ENCODE measurements around the gene MAG. TPM values are rescaled to one million over a fixed set of nuclear protein-coding genes. Genes with fewer than 3 reads are reported as not detected.

MAG gene
- total RNA-seq, 2 experiments from 2014 or later, result 0.26 TPM; not detected in 1

- no peak overlapping the region for H3K27ac Mint-ChIP-seq
- peaks cover 8% of the 10 kb centered on the region for H3K4me1 Mint-ChIP-seq (ENCODE audit: low read depth)
- no peak for ATAC-seq
- POLR2A ChIA-PET, result no interaction called here
- CTCF ChIA-PET, result interaction anchor here (0.6 kb wide), 1 partner anchor 98 kb away, joined by 3 read pairs; no protein-coding TSS in a partner anchor
- no peak overlapping the region for H3K4me3 Mint-ChIP-seq
- H3K36me3 Mint-ChIP-seq (ENCODE audit: low read depth), result no peaks in the 10 kb centered on the region
- no peak for DNase-seq
- H3K9me3 Mint-ChIP-seq (ENCODE audit: insufficient read depth), result no peaks in the 10 kb centered on the region
- peaks cover 5% of the 10 kb centered on the region for H3K27me3 Mint-ChIP-seq (ENCODE audit: low read depth)
These were observed 25.6 kb downstream of the MAG start for GRCh38 chr19:35317464-35318043.

GRCh38 chr19:35318679-35319448 is 26.9 kb downstream of the MAG start:
- no peak for ATAC-seq
- ChIA-PET CTCF (no interaction called here), POLR2A (no interaction called here)
- H3K27ac Mint-ChIP-seq, result no peak overlapping the region
- H3K36me3 Mint-ChIP-seq (ENCODE audit: low read depth), result no peaks in the 10 kb centered on the region
- no peak overlapping the region for H3K4me3 Mint-ChIP-seq
- H3K4me1 Mint-ChIP-seq (ENCODE audit: low read depth), result peaks cover 8% of the 10 kb centered on the region
- no peaks in the 10 kb centered on the region for H3K9me3 Mint-ChIP-seq (ENCODE audit: insufficient read depth)
- peaks cover 5% of the 10 kb centered on the region for H3K27me3 Mint-ChIP-seq (ENCODE audit: low read depth)
- DNase-seq, result no peak

- no peak for DNase-seq
- CTCF ChIA-PET, result no interaction called here
- peaks cover 8% of the 10 kb centered on the region for H3K4me1 Mint-ChIP-seq (ENCODE audit: low read depth)
- H3K36me3 Mint-ChIP-seq (ENCODE audit: low read depth), result no peaks in the 10 kb centered on the region
- no peaks in the 10 kb centered on the region for H3K9me3 Mint-ChIP-seq (ENCODE audit: insufficient read depth)
- no peak overlapping the region for H3K4me3 Mint-ChIP-seq
- POLR2A ChIA-PET, result no interaction called here
- H3K27ac Mint-ChIP-seq, result no peak overlapping the region
- peaks cover 9% of the 10 kb centered on the region for H3K27me3 Mint-ChIP-seq (ENCODE audit: low read depth)
- no peak for ATAC-seq
These were observed 28.2 kb downstream of the MAG start for GRCh38 chr19:35320065-35320713.

- peaks cover 8% of the 10 kb centered on the region for H3K4me1 Mint-ChIP-seq (ENCODE audit: low read depth)
- H3K27ac Mint-ChIP-seq, result no peak overlapping the region
- H3K4me3 Mint-ChIP-seq, result no peak overlapping the region
- POLR2A ChIA-PET, result no interaction called here
- CTCF ChIA-PET, result no interaction called here
- DNase-seq (no peak), ATAC-seq (no peak)
- no peaks in the 10 kb centered on the region for H3K9me3 Mint-ChIP-seq (ENCODE audit: insufficient read depth)
- H3K27me3 Mint-ChIP-seq (ENCODE audit: low read depth), result peaks cover 15% of the 10 kb centered on the region
- H3K36me3 Mint-ChIP-seq (ENCODE audit: low read depth), result no peaks in the 10 kb centered on the region
These were observed 29.3 kb downstream of the MAG start for GRCh38 chr19:35321291-35321690.

GRCh38 chr19:35322014-35322413 is 30.1 kb downstream of the MAG start:
- ChIA-PET POLR2A (no interaction called here), CTCF (no interaction called here)
- DNase-seq (no peak), ATAC-seq (no peak)
- H3K27me3 Mint-ChIP-seq (ENCODE audit: low read depth), result peaks cover 15% of the 10 kb centered on the region
- no peaks in the 10 kb centered on the region for H3K9me3 Mint-ChIP-seq (ENCODE audit: insufficient read depth)
- no peak overlapping the region for H3K4me3 Mint-ChIP-seq
- H3K36me3 Mint-ChIP-seq (ENCODE audit: low read depth), result no peaks in the 10 kb centered on the region
- peaks cover 8% of the 10 kb centered on the region for H3K4me1 Mint-ChIP-seq (ENCODE audit: low read depth)
- no peak overlapping the region for H3K27ac Mint-ChIP-seq

GRCh38 chr19:35327642-35328041 is 35.7 kb downstream of the MAG start:
- Mint-ChIP-seq H3K4me3 (no peak overlapping the region), H3K27me3 (ENCODE audit: low read depth) (peaks cover 9% of the 10 kb centered on the region), H3K36me3 (ENCODE audit: low read depth) (no peaks in the 10 kb centered on the region), H3K27ac (no peak overlapping the region), H3K9me3 (ENCODE audit: insufficient read depth) (no peaks in the 10 kb centered on the region), H3K4me1 (ENCODE audit: low read depth) (peaks cover 12% of the 10 kb centered on the region)
- ChIA-PET CTCF (interaction anchor here (1.3 kb wide), 1 partner anchor 167 kb away, joined by 5 read pairs; no protein-coding TSS in a partner anchor), POLR2A (no interaction called here)
- DNase-seq (no peak), ATAC-seq (no peak)

- Mint-ChIP-seq H3K27me3 (ENCODE audit: low read depth) (peaks cover 9% of the 10 kb centered on the region), H3K9me3 (ENCODE audit: insufficient read depth) (no peaks in the 10 kb centered on the region), H3K27ac (no peak within 1 kb of the TSS), H3K4me3 (no peak within 1 kb of the TSS), H3K4me1 (ENCODE audit: low read depth) (peaks cover 21% of the 10 kb centered on the region), H3K36me3 (ENCODE audit: low read depth) (no peaks in the 10 kb centered on the region)
- ChIA-PET POLR2A (no interaction called here), CTCF (no interaction called here)
- no peak for ATAC-seq
- no peak for DNase-seq
These were observed 36.9 kb downstream of the MAG start, which contains the start of gene CD22 for GRCh38 chr19:35328851-35329285. Gene CD22, plus strand, starts transcription at chr19:35329187. Its CDS starts 2,854 bp downstream, at chr19:35332041.

- CTCF ChIA-PET, result no interaction called here
These were observed 37.4 kb downstream of the MAG start for GRCh38 chr19:35329323-35329722.

GRCh38 chr19:35330475-35330874 is 38.5 kb downstream of the MAG start:
- Mint-ChIP-seq H3K27me3 (ENCODE audit: low read depth) (peaks cover 5% of the 10 kb centered on the region), H3K4me1 (ENCODE audit: low read depth) (peaks cover 21% of the 10 kb centered on the region), H3K9me3 (ENCODE audit: insufficient read depth) (no peaks in the 10 kb centered on the region), H3K27ac (no peak overlapping the region), H3K36me3 (ENCODE audit: low read depth) (no peaks in the 10 kb centered on the region), H3K4me3 (no peak overlapping the region)
- DNase-seq, result no peak
- no peak for ATAC-seq
- CTCF ChIA-PET, result no interaction called here
- POLR2A ChIA-PET, result no interaction called here

More at GRCh38 chr19:35329323-35329722, 37.4 kb downstream of the MAG start:
- no peak for DNase-seq
- Mint-ChIP-seq H3K4me3 (no peak overlapping the region), H3K36me3 (ENCODE audit: low read depth) (no peaks in the 10 kb centered on the region), H3K27me3 (ENCODE audit: low read depth) (peaks cover 9% of the 10 kb centered on the region), H3K4me1 (ENCODE audit: low read depth) (peaks cover 21% of the 10 kb centered on the region), H3K9me3 (ENCODE audit: insufficient read depth) (no peaks in the 10 kb centered on the region), H3K27ac (no peak overlapping the region)
- no peak for ATAC-seq
- POLR2A ChIA-PET, result no interaction called here

GRCh38 chr19:35331551-35332214 is 39.7 kb downstream of the MAG start:
- Mint-ChIP-seq H3K4me1 (ENCODE audit: low read depth) (peaks cover 21% of the 10 kb centered on the region), H3K27ac (no peak overlapping the region), H3K27me3 (ENCODE audit: low read depth) (no peaks in the 10 kb centered on the region), H3K9me3 (ENCODE audit: insufficient read depth) (no peaks in the 10 kb centered on the region), H3K36me3 (ENCODE audit: low read depth) (no peaks in the 10 kb centered on the region), H3K4me3 (no peak overlapping the region)
- ATAC-seq (no peak), DNase-seq (no peak)
- CTCF ChIA-PET, result interaction anchor here (1.2 to 1.7 kb wide), 2 partner anchors 51 to 137 kb away, joined by 3 to 8 read pairs; no protein-coding TSS in a partner anchor
- POLR2A ChIA-PET, result no interaction called here

- Mint-ChIP-seq H3K4me3 (no peak overlapping the region), H3K9me3 (ENCODE audit: insufficient read depth) (no peaks in the 10 kb centered on the region), H3K27me3 (ENCODE audit: low read depth) (no peaks in the 10 kb centered on the region), H3K27ac (peak overlapping the region; percentile 31), H3K4me1 (ENCODE audit: low read depth) (peaks cover 24% of the 10 kb centered on the region), H3K36me3 (ENCODE audit: low read depth) (no peaks in the 10 kb centered on the region)
- ATAC-seq (peak; percentile 83), DNase-seq (peak; percentile 54)
- ChIA-PET POLR2A (no interaction called here), CTCF (interaction anchor here (0.7 to 1.8 kb wide), 9 partner anchors 9 to 266 kb away, joined by 3 to 8 read pairs (median 4); partner anchors contain the start of gene FFAR1)
These were observed 40.9 kb downstream of the MAG start for GRCh38 chr19:35332817-35333216.

All from activated CD8-positive, alpha-beta T cell treated with anti-CD3 and anti-CD28 coated beads, Interleukin-2, amount 10 ng/mL, durations not matched to agents 7 days and 5 days (primary cell).